ENCODE data around the gene OR8K1.

- TF ChIP-seq, protein P1, sequence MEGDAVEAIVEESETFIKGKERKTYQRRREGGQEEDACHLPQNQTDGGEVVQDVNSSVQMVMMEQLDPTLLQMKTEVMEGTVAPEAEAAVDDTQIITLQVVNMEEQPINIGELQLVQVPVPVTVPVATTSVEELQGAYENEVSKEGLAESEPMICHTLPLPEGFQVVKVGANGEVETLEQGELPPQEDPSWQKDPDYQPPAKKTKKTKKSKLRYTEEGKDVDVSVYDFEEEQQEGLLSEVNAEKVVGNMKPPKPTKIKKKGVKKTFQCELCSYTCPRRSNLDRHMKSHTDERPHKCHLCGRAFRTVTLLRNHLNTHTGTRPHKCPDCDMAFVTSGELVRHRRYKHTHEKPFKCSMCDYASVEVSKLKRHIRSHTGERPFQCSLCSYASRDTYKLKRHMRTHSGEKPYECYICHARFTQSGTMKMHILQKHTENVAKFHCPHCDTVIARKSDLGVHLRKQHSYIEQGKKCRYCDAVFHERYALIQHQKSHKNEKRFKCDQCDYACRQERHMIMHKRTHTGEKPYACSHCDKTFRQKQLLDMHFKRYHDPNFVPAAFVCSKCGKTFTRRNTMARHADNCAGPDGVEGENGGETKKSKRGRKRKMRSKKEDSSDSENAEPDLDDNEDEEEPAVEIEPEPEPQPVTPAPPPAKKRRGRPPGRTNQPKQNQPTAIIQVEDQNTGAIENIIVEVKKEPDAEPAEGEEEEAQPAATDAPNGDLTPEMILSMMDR (IDR thresholded peaks at IDR 0.05), result no peak
- TF ChIP-seq POLR2A (IDR thresholded peaks at IDR 0.05), result no peak
- TF ChIP-seq POLR2AphosphoS5 (IDR thresholded peaks at IDR 0.05; ENCODE audit: insufficient read depth in 1 of 2, low read depth in 1 of 2), result no peak
These were observed at the start of gene OR8K1 for GRCh38 chr11:56345739-56346138.

Measured in vagina (tissue), 2 donors.